Loucy (cell line): ENCODE data around the gene PTGDR.

Experiments
- H2AFZ ChIP-seq: fragments of 200-600 bp; sonication (generic); 2 replicates; pipeline ENCODE4 v1.6.0; 2016; ENCODE audit warnings: antibody characterized with exemption, mild to moderate bottlenecking, low read length, moderate library complexity
- H3F3A ChIP-seq: fragments of 200-600 bp; 2 replicates; pipeline ENCODE4 v1.6.0; 2016; ENCODE audit warnings: antibody characterized with exemption, low read depth, mild to moderate bottlenecking
- H3K27me3 ChIP-seq: fragments of 200-600 bp; sonication (generic); 2 replicates; pipeline ENCODE4 v1.6.1; 2014; ENCODE audit warnings: low read length, mild to moderate bottlenecking; ENCODE audit not compliant: insufficient read depth, poor library complexity, severe bottlenecking
- H3K36me3 ChIP-seq: fragments of 200-600 bp; sonication (generic); 2 replicates; pipeline ENCODE4 v1.6.1; 2016; ENCODE audit warnings: low read length; ENCODE audit not compliant: insufficient read depth
- H3K4me1 ChIP-seq: fragments of 200-600 bp; sonication (generic); 2 replicates; pipeline ENCODE4 v1.5.1; 2014; ENCODE audit warnings: low read length, mild to moderate bottlenecking; ENCODE audit not compliant: insufficient read depth, poor library complexity, severe bottlenecking
- H3K4me2 ChIP-seq: fragments of 200-600 bp; sonication (generic); 2 replicates; pipeline ENCODE4 v1.6.0; 2014; ENCODE audit warnings: antibody characterized with exemption, low read length, low read depth, mild to moderate bottlenecking; ENCODE audit not compliant: poor library complexity, severe bottlenecking
- H3K4me3 ChIP-seq: fragments of 200-600 bp; sonication (generic); 2 replicates; pipeline ENCODE4 v1.5.1; 2014; ENCODE audit warnings: low read length, mild to moderate bottlenecking, mixed read lengths; ENCODE audit not compliant: poor library complexity, severe bottlenecking
- H3K79me2 ChIP-seq: fragments of 200-600 bp; sonication (generic); 2 replicates; pipeline ENCODE4 v1.6.1; 2014; ENCODE audit warnings: low read length; ENCODE audit not compliant: insufficient read depth
- H3K9ac ChIP-seq: fragments of 200-600 bp; sonication (generic); 2 replicates; pipeline ENCODE4 v1.6.0; 2014; ENCODE audit warnings: mild to moderate bottlenecking, low read depth, low read length, moderate library complexity; ENCODE audit not compliant: poor library complexity, severe bottlenecking
- H3K9me2 ChIP-seq: fragments of 200-600 bp; sonication (generic); replicated peaks from 2 replicates; pipeline ENCODE4 v1.6.1; 2016; ENCODE audit warnings: low read depth, low read length, mixed read lengths
- H3K9me3 ChIP-seq: fragments of 200-600 bp; sonication (generic); 2 replicates; pipeline ENCODE4 v1.6.1; 2014; ENCODE audit warnings: mild to moderate bottlenecking, antibody characterized with exemption, low read length, low read depth; ENCODE audit not compliant: insufficient read depth
- H4K20me1 ChIP-seq: fragments of 200-600 bp; sonication (generic); 2 replicates; pipeline ENCODE4 v1.6.0; 2014; ENCODE audit warnings: antibody characterized with exemption, low read length, mild to moderate bottlenecking; ENCODE audit not compliant: insufficient read depth, poor library complexity, severe bottlenecking
- EZH2phosphoT487 ChIP-seq: fragments of 200-600 bp; IDR thresholded peaks from 2 replicates; pipeline ENCODE4 v1.6.1; 2018; ENCODE audit warnings: antibody characterized with exemption, mild to moderate bottlenecking, moderate library complexity, borderline replicate concordance
- TF ChIP-seq, protein P1 (sequence below): fragments of 200-600 bp; sonication (generic); conservative IDR thresholded peaks from 2 replicates; pipeline ENCODE4 v1.5.1; 2014; ENCODE audit warnings: mild to moderate bottlenecking, antibody characterized with exemption, low read length

The PTGDR gene

GRCh38 chr14:52286661-52287649, 19.5 kb downstream of the PTGDR start:
- no peaks in the 10 kb centered on the region for H3F3A ChIP-seq
- no peaks in the 10 kb centered on the region for H3K79me2 ChIP-seq
- no peak overlapping the region for H3K4me3 ChIP-seq
- H3K9me2 ChIP-seq = no peaks in the 10 kb centered on the region
- no peak overlapping the region for H3K9ac ChIP-seq
- no peak overlapping the region for H2AFZ ChIP-seq
- no peaks in the 10 kb centered on the region for H3K9me3 ChIP-seq
- no peak overlapping the region for H3K4me2 ChIP-seq
- H3K4me1 ChIP-seq = peaks cover 25% of the 10 kb centered on the region
- H4K20me1 ChIP-seq = no peaks in the 10 kb centered on the region
- no peaks in the 10 kb centered on the region for H3K36me3 ChIP-seq
- TF ChIP-seq EZH2phosphoT487 = no peak
- TF ChIP-seq, protein P1, sequence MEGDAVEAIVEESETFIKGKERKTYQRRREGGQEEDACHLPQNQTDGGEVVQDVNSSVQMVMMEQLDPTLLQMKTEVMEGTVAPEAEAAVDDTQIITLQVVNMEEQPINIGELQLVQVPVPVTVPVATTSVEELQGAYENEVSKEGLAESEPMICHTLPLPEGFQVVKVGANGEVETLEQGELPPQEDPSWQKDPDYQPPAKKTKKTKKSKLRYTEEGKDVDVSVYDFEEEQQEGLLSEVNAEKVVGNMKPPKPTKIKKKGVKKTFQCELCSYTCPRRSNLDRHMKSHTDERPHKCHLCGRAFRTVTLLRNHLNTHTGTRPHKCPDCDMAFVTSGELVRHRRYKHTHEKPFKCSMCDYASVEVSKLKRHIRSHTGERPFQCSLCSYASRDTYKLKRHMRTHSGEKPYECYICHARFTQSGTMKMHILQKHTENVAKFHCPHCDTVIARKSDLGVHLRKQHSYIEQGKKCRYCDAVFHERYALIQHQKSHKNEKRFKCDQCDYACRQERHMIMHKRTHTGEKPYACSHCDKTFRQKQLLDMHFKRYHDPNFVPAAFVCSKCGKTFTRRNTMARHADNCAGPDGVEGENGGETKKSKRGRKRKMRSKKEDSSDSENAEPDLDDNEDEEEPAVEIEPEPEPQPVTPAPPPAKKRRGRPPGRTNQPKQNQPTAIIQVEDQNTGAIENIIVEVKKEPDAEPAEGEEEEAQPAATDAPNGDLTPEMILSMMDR = no peak
- H3K27me3 ChIP-seq = no peaks in the 10 kb centered on the region

DNA sequence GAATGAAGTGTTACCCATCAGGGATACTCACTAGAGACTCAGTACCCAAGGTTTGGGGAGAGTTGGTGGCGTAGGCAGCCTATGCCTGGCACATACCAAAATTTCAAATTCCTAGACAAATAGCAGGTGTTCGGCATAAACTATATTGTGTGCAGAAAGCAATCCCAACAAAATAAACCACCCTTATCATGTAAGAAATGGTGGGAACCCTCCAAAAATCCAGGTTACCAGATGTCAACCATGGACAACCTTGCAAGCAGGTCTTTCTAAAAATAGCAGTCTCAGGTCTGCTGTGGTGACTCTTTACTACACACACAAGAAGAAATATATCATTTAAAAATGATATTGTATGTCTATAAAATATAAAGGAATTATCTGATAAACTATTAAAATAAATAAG, 28.9 kb downstream of the PTGDR start:
- no peaks in the 10 kb centered on the region for H3K27me3 ChIP-seq
- no peak for TF ChIP-seq EZH2phosphoT487
- TF ChIP-seq, protein P1 = no peak
- no peak overlapping the region for H3K4me2 ChIP-seq
- H3K9me3 ChIP-seq = no peaks in the 10 kb centered on the region
- no peaks in the 10 kb centered on the region for H4K20me1 ChIP-seq
- H3K4me3 ChIP-seq = no peak overlapping the region
- no peak overlapping the region for H2AFZ ChIP-seq
- H3K79me2 ChIP-seq = no peaks in the 10 kb centered on the region
- H3K9ac ChIP-seq = no peak overlapping the region
- H3K36me3 ChIP-seq = no peaks in the 10 kb centered on the region
- H3K4me1 ChIP-seq = peaks cover 4% of the 10 kb centered on the region
- H3F3A ChIP-seq = no peaks in the 10 kb centered on the region
- H3K9me2 ChIP-seq = no peaks in the 10 kb centered on the region

DNA sequence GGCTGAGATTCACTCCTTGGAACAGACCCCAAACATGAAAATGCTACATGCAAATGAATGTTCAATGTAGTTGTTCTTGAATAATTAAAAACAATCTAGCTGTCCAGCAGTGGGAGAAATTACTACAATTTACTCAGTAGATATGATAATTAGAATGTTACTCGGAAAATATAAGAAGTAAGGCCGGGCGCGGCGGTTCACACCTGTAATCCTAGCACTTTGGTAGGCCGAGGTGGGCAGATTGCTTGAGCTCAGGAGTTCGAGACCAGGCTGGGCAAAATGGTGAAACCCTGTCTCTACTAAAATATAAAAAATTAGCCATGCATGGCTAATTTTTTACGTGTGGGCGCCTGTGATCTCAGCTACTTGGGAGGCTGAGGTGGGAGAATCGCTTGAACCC, 31.3 kb downstream of the PTGDR start:
- peaks cover 4% of the 10 kb centered on the region for H3K4me1 ChIP-seq
- no peaks in the 10 kb centered on the region for H3F3A ChIP-seq
- no peaks in the 10 kb centered on the region for H3K9me3 ChIP-seq
- no peaks in the 10 kb centered on the region for H3K79me2 ChIP-seq
- H3K4me2 ChIP-seq = no peak overlapping the region
- H2AFZ ChIP-seq = no peak overlapping the region
- H3K9ac ChIP-seq = no peak overlapping the region
- no peaks in the 10 kb centered on the region for H3K36me3 ChIP-seq
- H4K20me1 ChIP-seq = no peaks in the 10 kb centered on the region
- TF ChIP-seq, protein P1 = no peak
- no peak for TF ChIP-seq EZH2phosphoT487
- H3K27me3 ChIP-seq = no peaks in the 10 kb centered on the region
- H3K4me3 ChIP-seq = no peak overlapping the region
- H3K9me2 ChIP-seq = no peaks in the 10 kb centered on the region
